T1000 (cell line): Measurements from ENCODE around the gene HSPB3.
"Not testable (repeated sequence)": the region's sequence is repeated elsewhere in the genome, so short reads cannot be mapped to it uniquely, and the experiment has no call there.

Experiments
- DNase-seq: peaks from one replicate; lab custom pipeline; 2025; ENCODE audit warnings: mixed read lengths; lab: John Stamatoyannopoulos, UW

The HSPB3 gene, protein sequence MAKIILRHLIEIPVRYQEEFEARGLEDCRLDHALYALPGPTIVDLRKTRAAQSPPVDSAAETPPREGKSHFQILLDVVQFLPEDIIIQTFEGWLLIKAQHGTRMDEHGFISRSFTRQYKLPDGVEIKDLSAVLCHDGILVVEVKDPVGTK

DNA sequence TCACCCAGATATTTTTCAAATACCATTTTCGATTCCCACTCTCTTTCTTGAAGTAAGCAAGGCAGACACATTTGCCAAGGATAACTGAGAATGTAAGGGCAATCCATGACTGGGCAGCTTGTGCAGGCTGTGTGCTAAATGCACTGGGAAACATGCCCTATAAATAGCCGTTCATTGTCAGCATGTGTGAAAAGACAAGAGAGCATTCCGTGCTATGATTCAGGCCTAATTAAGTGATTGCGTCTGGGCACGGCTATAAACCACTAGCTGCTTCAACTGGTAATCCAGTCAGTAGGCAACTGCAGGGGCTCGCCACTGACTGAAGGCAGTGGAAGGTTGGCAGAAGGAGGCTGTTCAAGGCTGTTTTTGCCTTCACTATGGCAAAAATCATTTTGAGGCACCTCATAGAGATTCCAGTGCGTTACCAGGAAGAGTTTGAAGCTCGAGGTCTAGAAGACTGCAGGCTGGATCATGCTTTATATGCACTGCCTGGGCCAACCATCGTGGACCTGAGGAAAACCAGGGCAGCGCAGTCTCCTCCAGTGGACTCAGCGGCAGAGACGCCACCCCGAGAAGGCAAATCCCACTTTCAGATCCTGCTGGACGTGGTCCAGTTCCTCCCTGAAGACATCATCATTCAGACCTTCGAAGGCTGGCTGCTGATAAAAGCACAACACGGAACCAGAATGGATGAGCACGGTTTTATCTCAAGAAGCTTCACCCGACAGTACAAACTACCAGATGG is at the start of gene HSPB3:
TSS of gene HSPB3 (plus strand) at position 287 of the 745 bp plus-strand sequence. CDS start at position 378, 91 bp downstream.
- DNase-seq, result no peak

DNA sequence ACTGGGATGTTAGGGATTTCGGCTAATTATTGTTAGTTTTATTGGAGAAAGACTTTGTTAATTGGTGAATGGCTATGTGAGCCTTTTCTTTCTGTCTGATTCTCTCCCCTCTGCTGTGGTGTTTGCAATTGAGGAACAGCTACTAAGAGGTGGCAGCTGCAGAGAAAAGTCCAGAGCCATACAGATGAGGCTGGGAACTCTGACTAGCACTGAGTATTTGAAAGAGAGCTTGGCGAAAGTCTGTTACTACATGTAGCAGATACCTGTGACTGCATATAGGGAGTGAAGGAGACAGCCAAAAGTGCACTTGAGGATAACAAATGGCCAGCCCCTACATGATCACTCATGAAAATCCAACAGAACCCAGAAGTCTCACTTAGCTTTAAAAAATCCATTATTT is 44.3 kb upstream of the HSPB3 start:
- no peak for DNase-seq

DNA sequence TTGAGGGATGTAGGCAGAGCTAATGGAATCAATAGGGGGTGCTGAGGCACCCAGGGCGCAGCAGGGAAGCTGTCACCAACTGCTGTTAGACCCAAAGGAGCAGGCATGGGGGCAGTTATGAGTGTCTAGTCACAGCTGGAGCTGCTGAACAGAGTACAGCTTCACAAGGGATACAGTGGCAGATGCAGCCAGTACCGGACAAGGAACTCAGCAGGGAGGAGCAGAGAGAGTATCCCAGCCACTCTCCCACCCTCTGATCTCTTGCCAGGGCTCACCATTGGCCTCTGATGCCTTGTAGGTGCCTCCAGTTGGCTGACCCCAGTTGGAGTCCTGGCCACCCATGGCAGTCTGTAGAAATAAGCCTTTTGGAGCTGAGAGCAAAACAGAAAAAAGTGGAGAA is 42.6 kb upstream of the HSPB3 start:
- DNase-seq, result no peak

DNA sequence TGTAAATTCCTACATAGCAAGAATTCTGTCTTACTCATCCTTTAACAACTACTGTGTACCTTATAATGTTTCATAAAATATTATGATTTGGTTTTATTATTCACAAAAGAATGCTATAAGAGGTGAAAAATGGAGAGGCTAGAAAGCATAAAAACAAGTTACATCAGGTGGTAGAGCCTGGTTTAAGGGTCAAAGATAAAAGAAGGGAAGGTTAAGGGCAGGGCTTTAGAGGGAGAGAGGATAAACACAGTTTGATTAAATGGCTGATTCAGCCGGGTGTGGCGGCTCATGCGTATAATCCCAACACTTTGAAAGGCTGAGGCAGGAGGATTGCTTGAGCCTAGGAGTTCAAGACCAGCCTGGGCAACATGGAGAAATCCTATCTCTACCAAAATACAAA is 40.4 kb upstream of the HSPB3 start:
- no peak for DNase-seq

DNA sequence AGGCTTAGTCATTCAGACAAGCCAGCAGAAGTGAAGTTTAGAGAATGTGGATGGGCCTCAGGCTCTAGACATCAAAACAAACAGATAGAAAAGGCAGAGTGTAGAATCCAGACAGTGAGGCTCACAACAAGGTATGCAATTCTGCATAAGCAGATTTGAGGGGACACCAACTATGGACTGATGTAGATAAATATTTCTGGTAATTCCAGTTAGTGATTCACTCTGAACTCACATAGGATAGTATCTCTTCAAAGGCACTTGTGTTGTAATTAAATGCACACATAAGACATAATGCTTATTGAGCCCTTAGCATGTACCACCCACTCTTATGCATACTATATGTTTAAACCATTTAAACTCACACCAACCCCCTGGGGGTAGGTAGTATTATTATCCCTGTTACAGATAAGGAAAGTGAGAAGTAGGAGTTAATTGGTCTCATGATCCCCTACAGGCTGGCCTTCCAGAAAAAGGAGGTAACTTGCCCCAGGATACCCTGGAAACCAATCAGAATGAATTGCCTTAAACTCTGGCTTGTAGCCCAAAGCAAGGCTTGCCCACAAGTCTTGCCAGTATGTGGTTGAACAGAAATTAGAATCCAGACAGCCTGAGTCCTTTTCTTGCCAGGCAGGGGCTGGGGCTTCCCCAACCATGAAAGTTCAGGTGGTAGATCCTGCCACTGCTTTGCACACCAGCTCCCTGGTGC is 39.5 kb upstream of the HSPB3 start:
- DNase-seq, result no peak

DNA sequence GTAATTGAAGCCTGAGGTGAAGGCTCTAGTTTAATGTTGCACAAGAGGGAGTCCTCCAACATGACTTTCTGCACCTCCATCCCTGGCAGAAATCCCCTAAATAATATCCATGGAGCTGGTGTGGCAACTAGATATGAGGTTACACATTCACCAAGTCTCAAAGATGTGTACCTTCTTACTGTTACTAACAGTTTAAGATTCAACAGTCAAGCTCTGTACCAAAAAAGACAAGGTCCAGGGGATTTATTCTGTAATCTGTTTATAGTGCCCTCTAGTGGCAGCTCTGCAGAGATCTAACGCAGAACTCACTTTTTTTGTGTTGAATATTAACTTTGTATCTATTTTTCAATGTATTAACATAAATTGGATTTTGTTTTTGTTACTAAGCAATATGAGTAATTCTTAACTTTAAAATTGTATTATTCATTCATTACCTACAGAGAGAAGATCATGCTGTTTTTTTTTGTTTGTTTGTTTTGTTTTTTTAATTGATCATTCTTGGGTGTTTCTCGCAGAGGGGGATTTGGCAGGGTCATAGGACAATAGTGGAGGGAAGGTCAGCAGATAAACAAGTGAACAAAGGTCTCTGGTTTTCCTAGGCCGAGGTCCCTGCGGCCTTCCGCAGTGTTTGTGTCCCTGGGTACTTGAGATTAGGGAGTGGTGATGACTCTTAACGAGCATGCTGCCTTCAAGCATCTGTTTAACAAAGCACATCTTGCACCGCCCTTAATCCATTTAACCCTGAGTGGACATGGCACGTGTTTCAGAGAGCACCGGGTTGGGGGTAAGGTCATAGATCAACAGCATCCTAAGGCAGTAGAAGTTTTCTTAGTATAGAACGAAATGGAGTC is 35.7 kb upstream of the HSPB3 start:
- not testable (repeated sequence) for DNase-seq

DNA sequence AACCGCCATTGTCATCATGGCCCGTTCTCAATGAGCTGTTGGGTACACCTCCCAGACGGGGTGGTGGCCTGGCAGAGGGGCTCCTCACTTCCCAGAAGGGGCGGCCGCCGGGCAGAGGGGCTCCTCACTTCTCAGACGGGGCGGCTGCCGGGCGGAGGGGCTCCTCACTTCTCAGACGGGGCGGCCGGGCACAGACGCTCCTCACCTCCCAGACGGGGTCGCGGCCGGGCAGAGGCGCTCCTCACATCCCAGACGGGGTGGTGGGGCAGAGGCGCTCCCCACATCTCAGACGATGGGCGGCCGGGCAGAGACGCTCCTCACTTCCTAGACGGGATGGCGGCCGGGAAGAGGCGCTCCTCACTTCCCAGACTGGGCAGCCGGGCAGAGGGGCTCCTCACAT is 35.0 kb upstream of the HSPB3 start:
- DNase-seq, result not testable (repeated sequence)

DNA sequence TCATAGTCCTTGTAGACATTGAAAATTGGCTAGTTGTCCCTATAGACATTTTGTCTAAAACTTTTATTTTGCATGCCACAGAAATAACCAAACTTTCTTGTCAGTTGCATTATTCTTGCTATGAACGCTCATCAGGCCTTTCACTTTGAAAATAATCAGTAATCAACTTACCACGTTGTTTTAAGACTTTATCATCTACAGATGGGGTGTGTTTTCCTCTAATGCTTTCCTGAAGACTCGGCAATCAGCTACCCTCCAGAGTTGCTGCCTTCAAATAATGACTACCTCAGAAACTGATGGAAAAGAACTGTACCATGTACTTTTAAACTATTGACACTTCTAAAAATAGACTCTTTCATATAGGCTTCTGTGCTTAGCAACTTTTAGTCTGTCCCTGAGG is 33.5 kb upstream of the HSPB3 start:
- no peak for DNase-seq

DNA sequence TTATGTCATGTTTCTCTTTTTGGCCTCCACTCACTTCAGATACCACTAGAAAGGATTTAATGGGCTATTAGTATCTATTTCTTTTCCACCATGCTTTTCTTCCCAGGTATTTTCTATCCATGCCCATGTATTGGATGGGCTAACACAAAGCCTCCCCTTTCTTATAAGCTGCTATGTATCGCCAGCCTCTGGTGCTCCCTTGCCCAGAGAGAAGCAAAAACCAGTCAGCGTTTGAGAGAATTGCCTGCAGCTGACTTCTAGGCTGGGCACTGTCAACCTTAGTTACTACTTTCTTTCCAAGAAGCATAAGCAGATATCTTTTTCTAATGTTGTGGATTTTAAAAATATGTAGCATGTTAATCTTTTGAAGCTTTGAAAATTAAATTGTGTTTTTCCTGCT is 30.2 kb upstream of the HSPB3 start:
- DNase-seq, result no peak

DNA sequence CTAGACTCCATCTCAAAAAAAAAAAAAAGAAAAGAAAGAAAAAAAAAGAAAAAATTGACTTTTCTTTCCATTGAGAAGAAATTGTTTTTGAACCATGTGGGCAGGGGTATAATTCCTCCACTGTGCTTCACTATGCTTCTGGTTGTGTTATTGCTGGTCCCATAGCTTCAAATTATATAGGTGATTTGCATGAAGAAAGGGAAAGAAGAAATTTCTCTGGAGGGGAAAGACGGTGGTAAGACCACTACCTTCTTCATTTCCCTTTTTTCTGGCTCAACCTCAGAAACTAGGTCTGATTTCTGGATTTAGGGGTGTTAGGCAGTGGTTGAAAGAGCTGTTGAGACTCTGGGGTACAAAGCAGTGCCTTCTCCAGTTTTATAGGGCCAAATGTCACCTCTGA is 29.3 kb upstream of the HSPB3 start:
- no peak for DNase-seq

DNA sequence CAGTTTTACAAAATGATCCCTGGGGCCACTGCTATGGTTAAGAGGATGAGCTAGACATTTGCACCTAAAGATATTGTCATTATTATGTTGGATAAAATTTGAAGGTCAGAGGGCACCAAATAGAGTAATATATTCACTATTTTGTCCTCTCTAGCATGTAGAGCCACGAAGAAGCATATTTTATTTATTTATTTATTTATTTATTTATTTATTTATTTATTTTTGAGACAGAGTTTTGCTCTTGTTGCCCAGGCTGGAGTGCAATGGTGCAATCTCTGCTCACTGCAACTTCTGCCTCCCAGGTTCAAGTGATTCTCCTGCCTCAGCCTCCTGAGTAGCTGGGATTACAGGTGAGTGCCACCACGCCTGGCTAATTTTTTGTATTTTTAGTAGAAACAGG is 20.8 kb upstream of the HSPB3 start:
- DNase-seq, result not testable (repeated sequence)

DNA sequence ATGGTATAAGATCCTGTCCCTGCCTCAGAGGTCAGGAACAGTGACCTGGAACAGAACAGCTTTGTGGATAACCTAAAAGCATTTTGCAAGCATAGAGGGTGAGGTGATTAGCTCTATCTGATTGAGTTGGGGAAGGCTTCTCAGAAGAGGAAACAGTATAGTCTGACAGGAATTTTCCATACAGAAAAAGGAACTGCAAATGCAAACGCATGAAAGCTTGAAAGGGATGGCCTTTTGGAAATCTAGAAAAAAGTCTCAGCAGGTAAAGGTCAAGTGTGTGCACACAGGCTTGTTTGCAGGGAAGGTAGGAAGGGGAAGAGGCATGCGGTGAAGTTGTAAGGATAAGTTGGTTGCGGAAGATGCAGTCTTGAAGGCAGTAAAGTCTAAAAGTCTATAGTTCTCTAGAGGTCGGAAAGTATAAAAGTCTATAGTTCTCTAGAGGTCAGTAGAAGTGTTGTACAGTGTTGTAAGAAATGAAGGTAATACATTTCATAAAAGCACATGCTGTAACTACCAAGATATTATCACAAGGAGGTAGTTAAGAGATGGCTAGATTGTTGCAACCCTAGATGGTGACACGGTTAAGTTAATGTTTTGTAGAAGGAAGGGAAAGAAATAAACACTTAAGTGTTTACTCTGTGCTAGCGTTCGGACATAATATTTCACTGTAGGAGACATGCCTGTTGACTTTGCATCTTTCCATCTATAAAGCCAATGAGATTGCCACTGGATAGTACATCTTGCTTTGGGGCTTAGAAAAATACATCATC is 16.7 kb upstream of the HSPB3 start:
- no peak for DNase-seq

DNA sequence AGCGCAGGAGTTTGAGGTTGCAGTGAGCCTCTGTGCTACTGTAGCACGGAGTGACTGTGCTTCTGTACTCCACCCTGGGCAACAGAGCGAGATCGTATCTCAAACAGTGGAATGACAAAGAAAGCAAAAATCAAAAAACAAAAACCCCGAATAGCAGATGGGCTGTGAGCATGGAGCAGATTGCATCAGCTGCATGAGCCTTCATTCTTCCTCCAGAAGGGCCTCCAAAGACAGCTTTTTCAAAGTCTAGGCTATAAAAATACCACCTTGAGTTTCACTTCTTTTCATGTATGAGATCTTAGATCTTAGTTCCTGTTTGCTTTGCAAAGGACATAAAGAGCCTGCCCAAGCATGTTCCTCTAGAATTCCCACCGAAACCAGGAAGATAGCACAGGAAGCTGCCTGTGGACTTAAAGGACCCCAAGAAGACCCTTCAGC is 15.0 kb upstream of the HSPB3 start:
- no peak for DNase-seq

DNA sequence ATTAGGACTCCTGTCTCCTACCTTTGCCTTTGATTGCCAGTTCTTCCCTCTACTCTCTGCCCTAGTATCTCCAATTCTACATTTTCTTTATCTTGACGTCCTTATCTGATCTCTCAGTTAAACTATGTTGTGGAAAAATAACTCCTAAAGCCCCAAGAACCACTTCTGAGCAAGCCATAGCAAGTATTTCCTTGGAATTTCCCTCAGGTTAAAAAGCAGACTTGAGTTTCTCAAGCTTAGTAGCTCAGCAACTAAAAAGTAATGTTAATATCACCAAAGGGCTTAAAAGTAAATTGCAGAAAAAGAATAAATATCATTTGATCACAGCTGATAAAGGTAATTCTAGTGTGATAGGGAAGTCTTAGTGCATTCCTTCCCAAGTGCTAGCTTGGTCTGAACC is 13.2 kb upstream of the HSPB3 start:
- no peak for DNase-seq

DNA sequence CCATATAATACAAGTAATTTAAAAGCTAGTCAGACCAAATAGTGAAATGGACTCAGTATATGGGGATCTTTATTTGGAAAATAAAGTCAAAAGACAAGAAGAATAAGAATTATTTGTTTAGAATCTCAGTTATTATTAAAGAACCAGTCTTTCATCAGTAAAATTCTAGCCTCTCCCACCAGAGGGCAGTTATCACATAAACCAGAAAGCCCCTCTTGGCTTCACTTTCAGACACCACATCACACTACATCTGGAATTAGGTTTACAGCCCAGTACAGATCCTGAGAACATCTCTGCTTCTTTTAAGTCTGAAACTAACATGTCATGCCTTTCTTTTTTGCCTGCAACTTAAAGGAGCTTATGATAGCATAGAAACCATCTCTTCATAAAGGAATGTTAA is 12.2 kb upstream of the HSPB3 start:
- no peak for DNase-seq

DNA sequence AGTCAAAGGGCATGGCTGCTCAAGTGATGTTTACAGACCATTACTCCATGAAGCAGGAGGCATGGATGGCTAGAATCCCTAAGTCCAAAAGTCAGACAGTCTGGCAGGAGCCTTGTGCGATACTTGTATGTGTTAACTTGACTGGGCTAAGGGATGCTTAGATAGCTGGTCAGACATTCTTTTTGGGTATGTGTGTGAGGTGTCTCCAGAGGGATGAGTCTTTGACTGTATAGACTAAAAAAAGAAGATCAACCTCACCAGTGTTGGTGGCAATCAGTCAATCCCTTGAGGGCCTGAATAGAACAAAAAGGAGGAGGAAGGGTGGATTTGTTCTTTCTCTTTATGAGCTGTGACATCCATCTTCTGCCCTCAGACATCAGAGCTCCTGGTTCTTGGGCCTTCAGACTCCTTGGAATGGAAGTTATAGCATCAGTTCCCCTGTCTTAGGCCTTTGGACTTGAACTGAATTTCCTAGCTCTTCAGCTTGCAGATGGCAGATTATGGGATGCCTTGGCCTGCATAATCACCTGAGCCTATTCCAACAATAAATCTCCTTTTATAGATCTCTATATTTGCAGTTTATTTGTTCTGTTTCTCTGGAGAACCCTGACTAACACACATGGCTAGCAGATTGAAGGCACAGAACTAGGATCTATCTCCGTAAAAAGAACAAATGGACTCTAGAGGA is 9.7 kb upstream of the HSPB3 start:
- no peak for DNase-seq

DNA sequence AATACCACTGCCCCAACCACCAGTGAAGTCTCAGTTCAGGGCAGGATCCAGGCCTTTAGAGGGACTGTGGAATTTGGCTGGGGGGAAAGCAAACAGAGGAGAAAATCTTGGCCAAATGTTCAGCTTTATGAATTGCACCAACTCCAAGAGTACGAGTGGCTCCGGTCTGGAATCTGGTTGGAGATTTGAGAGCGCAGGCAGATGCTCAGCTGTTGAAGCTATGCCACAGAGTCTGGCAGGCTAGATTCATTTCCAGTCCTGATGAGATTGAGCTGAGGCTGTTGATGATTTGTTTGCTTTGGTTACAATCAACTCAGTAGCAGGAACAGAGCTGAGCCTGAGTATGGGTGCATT is 9.1 kb upstream of the HSPB3 start:
- DNase-seq, result no peak

DNA sequence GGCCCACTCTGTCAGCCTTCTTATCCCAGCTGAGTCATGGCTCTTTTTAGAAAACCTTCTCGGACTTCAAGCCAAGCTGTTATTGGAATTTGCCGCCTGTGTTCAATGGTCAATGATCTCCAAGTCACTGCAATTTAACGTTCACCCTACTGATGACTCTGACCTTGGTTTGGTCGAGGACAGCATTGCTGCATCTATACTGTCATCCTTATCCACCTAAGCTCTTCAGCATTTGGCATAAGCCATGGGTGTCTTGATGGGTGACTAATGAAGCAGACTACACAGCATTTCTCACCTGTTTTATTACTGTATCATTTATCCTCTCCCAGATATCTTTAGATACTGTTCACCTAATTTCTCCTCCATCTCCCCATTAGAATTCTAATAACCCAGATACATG is 5.6 kb upstream of the HSPB3 start:
- DNase-seq, result no peak

DNA sequence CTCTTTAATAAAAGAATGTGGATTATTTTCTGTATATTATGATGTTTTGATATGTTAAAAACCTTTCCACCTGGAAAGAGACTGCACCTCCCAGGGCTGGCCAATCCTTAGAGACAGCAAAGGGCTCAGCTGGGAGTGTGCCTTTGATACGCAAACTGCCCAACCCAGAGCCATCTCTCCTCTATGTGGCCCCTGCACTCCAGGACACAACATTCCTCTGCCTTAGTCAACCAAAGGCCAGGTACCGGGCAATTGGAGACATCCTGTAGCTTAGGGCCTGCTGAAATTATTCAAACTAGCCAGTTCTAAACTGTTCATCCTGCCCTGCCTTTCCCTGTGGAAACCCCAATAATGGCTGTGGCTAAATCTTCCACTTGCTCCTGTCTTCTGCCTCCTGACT is 5.0 kb upstream of the HSPB3 start:
- DNase-seq, result no peak

DNA sequence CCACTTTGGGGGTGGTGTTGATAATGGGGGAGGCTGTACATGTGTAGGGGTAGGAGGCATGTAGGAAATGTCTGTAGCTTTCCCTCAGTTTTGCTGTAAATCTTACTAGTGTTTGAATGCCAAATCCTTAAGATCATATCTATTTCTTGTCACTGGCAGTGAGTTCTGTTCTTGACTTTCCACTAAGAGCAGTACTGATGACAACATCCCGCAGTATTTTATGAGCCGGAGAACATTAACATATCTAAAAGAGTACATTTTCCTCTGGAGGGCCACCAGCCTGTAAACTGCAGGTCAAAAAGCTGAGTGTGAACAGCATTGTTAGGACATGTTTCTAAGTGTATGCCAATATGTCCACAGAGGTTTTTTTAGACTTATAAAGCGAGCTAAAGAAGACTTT is 2.5 kb upstream of the HSPB3 start:
- no peak for DNase-seq

DNA sequence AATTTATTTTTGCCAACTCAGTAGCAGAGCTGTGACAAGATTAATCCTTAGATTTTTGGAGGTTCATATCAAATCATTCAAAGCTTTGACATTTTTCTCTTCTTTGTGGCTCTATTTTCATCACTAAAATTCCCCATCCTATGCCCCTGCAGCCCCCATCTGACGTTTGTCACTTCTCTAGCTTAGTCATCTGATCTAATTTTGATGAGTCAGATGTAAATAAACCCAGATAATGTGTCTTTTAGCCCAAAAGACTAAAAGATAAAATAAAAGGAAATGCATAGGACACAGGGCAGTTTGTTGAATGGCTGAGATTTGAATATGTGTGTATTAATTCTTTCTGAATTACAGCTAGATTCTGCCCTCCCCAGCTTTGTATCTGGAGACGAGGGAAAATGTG is 897 bp upstream of the HSPB3 start:
- no peak for DNase-seq
